Cardiac ventricle fibroblast (primary cell): ENCODE data around the gene ANKRD30A. TPM values are rescaled to one million over a fixed set of nuclear protein-coding genes. Genes with fewer than 3 reads are reported as not detected.

Experiments
- total RNA-seq: library from RNA; depleted of rRNA; stranded (reverse); fragments of >200 nt; gene quantifications from 2 replicates; pipeline ENCODE4 v1.2.3, GENCODE V29; 2015

ANKRD30A gene, protein sequence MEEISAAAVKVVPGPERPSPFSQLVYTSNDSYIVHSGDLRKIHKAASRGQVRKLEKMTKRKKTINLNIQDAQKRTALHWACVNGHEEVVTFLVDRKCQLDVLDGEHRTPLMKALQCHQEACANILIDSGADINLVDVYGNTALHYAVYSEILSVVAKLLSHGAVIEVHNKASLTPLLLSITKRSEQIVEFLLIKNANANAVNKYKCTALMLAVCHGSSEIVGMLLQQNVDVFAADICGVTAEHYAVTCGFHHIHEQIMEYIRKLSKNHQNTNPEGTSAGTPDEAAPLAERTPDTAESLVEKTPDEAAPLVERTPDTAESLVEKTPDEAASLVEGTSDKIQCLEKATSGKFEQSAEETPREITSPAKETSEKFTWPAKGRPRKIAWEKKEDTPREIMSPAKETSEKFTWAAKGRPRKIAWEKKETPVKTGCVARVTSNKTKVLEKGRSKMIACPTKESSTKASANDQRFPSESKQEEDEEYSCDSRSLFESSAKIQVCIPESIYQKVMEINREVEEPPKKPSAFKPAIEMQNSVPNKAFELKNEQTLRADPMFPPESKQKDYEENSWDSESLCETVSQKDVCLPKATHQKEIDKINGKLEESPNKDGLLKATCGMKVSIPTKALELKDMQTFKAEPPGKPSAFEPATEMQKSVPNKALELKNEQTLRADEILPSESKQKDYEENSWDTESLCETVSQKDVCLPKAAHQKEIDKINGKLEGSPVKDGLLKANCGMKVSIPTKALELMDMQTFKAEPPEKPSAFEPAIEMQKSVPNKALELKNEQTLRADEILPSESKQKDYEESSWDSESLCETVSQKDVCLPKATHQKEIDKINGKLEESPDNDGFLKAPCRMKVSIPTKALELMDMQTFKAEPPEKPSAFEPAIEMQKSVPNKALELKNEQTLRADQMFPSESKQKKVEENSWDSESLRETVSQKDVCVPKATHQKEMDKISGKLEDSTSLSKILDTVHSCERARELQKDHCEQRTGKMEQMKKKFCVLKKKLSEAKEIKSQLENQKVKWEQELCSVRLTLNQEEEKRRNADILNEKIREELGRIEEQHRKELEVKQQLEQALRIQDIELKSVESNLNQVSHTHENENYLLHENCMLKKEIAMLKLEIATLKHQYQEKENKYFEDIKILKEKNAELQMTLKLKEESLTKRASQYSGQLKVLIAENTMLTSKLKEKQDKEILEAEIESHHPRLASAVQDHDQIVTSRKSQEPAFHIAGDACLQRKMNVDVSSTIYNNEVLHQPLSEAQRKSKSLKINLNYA (N-terminal part only)
- not detected in 2 replicates for total RNA-seq

DNA sequence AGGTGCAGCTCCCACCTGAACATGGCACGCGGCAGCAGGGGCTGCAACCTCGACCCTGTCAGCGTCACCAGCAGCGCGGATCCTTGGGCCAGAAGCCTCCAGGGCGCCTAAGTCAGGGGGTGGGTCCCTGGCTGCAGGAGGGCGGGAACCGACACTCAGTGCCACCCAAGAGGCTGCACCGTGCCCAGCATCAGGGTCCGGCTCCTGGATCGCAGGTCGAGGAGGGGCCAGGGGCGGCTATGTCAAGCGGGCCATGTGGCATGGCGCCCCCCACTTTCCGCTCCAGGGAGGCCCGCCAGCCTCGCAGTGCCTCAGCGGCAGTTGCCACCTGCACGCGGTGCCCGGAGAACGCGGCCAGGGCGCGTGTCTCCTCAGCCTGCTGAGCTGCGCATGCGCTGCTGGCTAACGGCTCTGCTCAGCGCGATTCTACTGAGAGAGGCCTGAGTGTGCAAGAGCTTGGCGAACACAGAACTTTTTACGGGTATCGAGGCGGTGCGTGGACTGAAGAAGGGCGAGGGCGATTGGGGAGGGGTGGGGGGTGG, at the start of gene ANKRD30A:
Gene ANKRD30A (plus strand): TSS at position 408 of the 542 bp plus-strand sequence. CDS start 190 bp downstream, outside the sequence.

